HL-60 (cell line): ENCODE data around the gene LETM1.

ENCODE experiments used
- DNase-seq, 2 experiments: peaks; one replicate each; pipeline ENCODE4 v3.0.0-alpha.2; 2010 to 2020; ENCODE audit warnings: low read depth in 1 of 2, low spot score in 1 of 2
- H3K27ac ChIP-seq: fragments of 250-450 bp; sonication (Bioruptor Pico); replicated peaks from 2 replicates; pipeline ENCODE4 v1.5.1; 2020; ENCODE audit warnings: mild to moderate bottlenecking, moderate library complexity
- H3K27me3 ChIP-seq: fragments of 250-450 bp; sonication (Bioruptor Pico); 2 replicates; pipeline ENCODE4 v1.5.1; 2021; ENCODE audit warnings: mild to moderate bottlenecking, moderate library complexity; ENCODE audit not compliant: insufficient read depth, poor library complexity, severe bottlenecking
- H3K4me3 ChIP-seq: replicated peaks from 2 replicates; pipeline ENCODE4 v1.5.1; 2011; ENCODE audit warnings: mild to moderate bottlenecking, control low read depth, low read length; ENCODE audit not compliant: insufficient read depth
- GABPA ChIP-seq: IDR thresholded peaks from 2 replicates; pipeline ENCODE4 v1.6.1; 2012; ENCODE audit warnings: low read depth
- POLR2AphosphoS5 ChIP-seq: IDR thresholded peaks from 2 replicates; pipeline ENCODE4 v1.6.1; 2012; ENCODE audit warnings: low read depth
- SPI1 ChIP-seq: IDR thresholded peaks from 2 replicates; pipeline ENCODE4 v1.6.1; 2012; ENCODE audit warnings: low read depth, mild to moderate bottlenecking, borderline replicate concordance
- TF ChIP-seq, protein P1 (sequence below): IDR thresholded peaks from one replicate; pipeline ENCODE4 v1.5.1; 2011; ENCODE audit warnings: low read length, control low read depth, inconsistent platforms; ENCODE audit not compliant: insufficient read depth
- TF ChIP-seq, protein P2 (sequence below): IDR thresholded peaks from 2 replicates; pipeline ENCODE4 v1.6.1; 2012; ENCODE audit warnings: low read depth; ENCODE audit not compliant: insufficient replicate concordance

LETM1 gene

GRCh38 chr4:1789552-1789951 lies 66.4 kb downstream of the LETM1 start:
- TF ChIP-seq SPI1 (no peak), POLR2AphosphoS5 (no peak), GABPA (no peak)
- TF ChIP-seq, protein P1, sequence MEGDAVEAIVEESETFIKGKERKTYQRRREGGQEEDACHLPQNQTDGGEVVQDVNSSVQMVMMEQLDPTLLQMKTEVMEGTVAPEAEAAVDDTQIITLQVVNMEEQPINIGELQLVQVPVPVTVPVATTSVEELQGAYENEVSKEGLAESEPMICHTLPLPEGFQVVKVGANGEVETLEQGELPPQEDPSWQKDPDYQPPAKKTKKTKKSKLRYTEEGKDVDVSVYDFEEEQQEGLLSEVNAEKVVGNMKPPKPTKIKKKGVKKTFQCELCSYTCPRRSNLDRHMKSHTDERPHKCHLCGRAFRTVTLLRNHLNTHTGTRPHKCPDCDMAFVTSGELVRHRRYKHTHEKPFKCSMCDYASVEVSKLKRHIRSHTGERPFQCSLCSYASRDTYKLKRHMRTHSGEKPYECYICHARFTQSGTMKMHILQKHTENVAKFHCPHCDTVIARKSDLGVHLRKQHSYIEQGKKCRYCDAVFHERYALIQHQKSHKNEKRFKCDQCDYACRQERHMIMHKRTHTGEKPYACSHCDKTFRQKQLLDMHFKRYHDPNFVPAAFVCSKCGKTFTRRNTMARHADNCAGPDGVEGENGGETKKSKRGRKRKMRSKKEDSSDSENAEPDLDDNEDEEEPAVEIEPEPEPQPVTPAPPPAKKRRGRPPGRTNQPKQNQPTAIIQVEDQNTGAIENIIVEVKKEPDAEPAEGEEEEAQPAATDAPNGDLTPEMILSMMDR = no peak
- TF ChIP-seq, protein P2, sequence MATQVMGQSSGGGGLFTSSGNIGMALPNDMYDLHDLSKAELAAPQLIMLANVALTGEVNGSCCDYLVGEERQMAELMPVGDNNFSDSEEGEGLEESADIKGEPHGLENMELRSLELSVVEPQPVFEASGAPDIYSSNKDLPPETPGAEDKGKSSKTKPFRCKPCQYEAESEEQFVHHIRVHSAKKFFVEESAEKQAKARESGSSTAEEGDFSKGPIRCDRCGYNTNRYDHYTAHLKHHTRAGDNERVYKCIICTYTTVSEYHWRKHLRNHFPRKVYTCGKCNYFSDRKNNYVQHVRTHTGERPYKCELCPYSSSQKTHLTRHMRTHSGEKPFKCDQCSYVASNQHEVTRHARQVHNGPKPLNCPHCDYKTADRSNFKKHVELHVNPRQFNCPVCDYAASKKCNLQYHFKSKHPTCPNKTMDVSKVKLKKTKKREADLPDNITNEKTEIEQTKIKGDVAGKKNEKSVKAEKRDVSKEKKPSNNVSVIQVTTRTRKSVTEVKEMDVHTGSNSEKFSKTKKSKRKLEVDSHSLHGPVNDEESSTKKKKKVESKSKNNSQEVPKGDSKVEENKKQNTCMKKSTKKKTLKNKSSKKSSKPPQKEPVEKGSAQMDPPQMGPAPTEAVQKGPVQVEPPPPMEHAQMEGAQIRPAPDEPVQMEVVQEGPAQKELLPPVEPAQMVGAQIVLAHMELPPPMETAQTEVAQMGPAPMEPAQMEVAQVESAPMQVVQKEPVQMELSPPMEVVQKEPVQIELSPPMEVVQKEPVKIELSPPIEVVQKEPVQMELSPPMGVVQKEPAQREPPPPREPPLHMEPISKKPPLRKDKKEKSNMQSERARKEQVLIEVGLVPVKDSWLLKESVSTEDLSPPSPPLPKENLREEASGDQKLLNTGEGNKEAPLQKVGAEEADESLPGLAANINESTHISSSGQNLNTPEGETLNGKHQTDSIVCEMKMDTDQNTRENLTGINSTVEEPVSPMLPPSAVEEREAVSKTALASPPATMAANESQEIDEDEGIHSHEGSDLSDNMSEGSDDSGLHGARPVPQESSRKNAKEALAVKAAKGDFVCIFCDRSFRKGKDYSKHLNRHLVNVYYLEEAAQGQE = no peak
- no peak for DNase-seq
- Histone ChIP-seq H3K4me3 (no peak overlapping the region), H3K27me3 (peaks cover 23% of the 10 kb centered on the region), H3K27ac (no peak overlapping the region)

- no peak for TF ChIP-seq POLR2AphosphoS5
- no peak for TF ChIP-seq SPI1
- TF ChIP-seq GABPA = no peak
- TF ChIP-seq, protein P1 = no peak
- TF ChIP-seq, protein P2 = no peak
- H3K27ac ChIP-seq = no peak overlapping the region
- peaks cover 16% of the 10 kb centered on the region for H3K27me3 ChIP-seq
- DNase-seq = no peak
- no peak overlapping the region for H3K4me3 ChIP-seq
Observed at GRCh38 chr4:1788254-1788973, 67.5 kb downstream of the LETM1 start.

DNA sequence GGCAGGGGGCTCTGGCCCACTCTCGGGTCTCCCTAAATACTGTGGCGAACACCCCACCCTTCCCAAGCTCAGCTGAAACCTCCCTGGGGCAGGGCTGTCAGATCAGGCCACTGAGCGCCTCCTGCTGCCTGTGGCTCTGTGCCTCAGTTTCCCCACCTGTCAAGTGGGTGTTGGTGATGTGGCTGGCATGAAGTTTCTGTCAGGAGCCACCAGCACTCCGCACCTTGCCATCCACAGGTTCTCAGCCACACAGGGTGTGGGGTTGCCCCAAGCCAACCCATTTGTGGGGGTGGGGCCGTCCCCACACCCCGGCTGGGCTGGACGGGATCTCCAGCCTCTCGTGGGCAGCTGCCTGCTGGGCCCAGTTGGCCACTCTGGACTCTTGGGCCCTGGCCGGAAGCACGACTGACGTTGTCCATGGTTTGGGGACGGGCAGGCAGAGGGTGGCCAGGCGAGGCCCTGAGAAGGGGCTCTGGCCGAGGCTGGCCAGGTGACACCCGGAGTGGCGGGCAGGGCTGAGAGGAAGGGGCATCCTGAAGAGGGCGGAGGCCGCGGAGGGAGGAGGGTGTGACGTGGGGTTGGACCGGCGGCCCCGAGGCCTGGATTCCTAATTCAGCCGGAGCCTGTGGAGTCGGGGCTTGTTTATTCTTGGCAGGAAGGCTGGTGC lies 68.4 kb downstream of the LETM1 start:
- no peak overlapping the region for H3K4me3 ChIP-seq
- TF ChIP-seq POLR2AphosphoS5 = no peak
- no peak for TF ChIP-seq GABPA
- TF ChIP-seq, protein P1 = no peak
- TF ChIP-seq, protein P2 = no peak
- no peak for TF ChIP-seq SPI1

More for the DNA sequence above, 68.4 kb downstream of the LETM1 start:
- Histone ChIP-seq H3K27me3 (peaks cover 14% of the 10 kb centered on the region), H3K27ac (no peak overlapping the region)
- DNase-seq = no peak
